ENCODE measurements around the gene MGLL. TPM values are rescaled to one million over a fixed set of nuclear protein-coding genes. Genes with fewer than 3 reads are reported as not detected.

Gene MGLL
- total RNA-seq, 1 donor from 2014 or later, result 10.3 TPM

DNA sequence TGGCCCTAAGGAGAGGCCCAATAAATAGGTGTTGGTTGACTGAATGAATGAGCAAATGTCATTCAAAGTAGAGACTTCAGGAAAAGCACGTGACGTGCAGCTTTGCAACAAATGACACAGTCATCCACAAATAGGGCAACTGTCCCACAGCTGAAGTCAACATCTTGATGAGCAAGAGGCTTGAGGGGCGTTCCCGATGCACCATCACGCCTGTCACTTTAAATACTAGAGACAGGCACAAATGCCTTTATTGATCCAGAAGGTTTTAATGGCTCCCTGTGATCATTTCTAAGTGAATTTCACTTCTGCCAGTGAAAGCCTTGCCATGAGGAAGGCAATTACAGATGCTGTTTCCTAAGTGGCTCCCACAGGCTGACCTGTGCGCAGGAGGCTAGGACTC lies 105.9 kb downstream of the MGLL start:
- peaks cover 63% of the 10 kb centered on the region for H3K4me1 Mint-ChIP-seq (ENCODE audit: low read depth, unreplicated experiment)

DNA sequence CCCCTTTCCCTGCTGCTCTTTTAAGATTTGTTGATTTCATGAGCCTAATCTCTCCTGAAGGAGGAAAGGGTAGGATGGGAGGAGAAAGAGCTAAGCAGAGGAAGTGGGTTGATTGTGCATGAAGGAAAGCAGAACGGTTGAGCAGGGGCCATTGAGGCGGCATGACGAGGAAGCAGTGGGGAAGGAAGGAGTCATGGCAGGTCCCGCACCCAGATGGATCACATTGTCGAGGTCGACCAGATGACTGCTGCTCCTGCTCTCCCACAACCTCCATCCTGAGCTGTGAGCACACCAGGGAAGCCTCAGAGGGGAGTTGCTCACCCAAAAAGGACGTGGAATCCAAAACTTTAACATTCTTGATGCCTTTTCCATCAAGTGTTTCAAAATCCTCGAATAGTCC lies 106.8 kb downstream of the MGLL start:
- peaks cover 64% of the 10 kb centered on the region for H3K4me1 Mint-ChIP-seq (ENCODE audit: low read depth, unreplicated experiment)
- peak overlapping the region; percentile 42 for H3K27ac Mint-ChIP-seq (ENCODE audit: unreplicated experiment)
- TF ChIP-seq, protein P1, sequence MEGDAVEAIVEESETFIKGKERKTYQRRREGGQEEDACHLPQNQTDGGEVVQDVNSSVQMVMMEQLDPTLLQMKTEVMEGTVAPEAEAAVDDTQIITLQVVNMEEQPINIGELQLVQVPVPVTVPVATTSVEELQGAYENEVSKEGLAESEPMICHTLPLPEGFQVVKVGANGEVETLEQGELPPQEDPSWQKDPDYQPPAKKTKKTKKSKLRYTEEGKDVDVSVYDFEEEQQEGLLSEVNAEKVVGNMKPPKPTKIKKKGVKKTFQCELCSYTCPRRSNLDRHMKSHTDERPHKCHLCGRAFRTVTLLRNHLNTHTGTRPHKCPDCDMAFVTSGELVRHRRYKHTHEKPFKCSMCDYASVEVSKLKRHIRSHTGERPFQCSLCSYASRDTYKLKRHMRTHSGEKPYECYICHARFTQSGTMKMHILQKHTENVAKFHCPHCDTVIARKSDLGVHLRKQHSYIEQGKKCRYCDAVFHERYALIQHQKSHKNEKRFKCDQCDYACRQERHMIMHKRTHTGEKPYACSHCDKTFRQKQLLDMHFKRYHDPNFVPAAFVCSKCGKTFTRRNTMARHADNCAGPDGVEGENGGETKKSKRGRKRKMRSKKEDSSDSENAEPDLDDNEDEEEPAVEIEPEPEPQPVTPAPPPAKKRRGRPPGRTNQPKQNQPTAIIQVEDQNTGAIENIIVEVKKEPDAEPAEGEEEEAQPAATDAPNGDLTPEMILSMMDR (IDR thresholded peaks at IDR 0.05; ENCODE audit: partially characterized antibody, unreplicated experiment), result no peak
- peak overlapping the region; percentile 54 for H3K4me3 Mint-ChIP-seq (ENCODE audit: unreplicated experiment)
- peaks cover 10% of the 10 kb centered on the region for H3K27me3 Mint-ChIP-seq (ENCODE audit: unreplicated experiment)
- DNase-seq, result peak; percentile 4
- no peaks in the 10 kb centered on the region for H3K36me3 Mint-ChIP-seq (ENCODE audit: unreplicated experiment)
- H3K9me3 Mint-ChIP-seq (ENCODE audit: unreplicated experiment), result peaks cover 18% of the 10 kb centered on the region

More for the DNA sequence above, 105.9 kb downstream of the MGLL start:
- TF ChIP-seq, protein P1 (IDR thresholded peaks at IDR 0.05; ENCODE audit: partially characterized antibody, unreplicated experiment), result no peak
- H3K27ac Mint-ChIP-seq (ENCODE audit: unreplicated experiment), result peak overlapping the region; percentile 93
- H3K4me3 Mint-ChIP-seq (ENCODE audit: unreplicated experiment), result peak overlapping the region; percentile 47
- H3K27me3 Mint-ChIP-seq (ENCODE audit: unreplicated experiment), result peaks cover 10% of the 10 kb centered on the region
- H3K36me3 Mint-ChIP-seq (ENCODE audit: unreplicated experiment), result no peaks in the 10 kb centered on the region
- H3K9me3 Mint-ChIP-seq (ENCODE audit: unreplicated experiment), result peaks cover 16% of the 10 kb centered on the region
- peak; percentile 47 for DNase-seq

DNA sequence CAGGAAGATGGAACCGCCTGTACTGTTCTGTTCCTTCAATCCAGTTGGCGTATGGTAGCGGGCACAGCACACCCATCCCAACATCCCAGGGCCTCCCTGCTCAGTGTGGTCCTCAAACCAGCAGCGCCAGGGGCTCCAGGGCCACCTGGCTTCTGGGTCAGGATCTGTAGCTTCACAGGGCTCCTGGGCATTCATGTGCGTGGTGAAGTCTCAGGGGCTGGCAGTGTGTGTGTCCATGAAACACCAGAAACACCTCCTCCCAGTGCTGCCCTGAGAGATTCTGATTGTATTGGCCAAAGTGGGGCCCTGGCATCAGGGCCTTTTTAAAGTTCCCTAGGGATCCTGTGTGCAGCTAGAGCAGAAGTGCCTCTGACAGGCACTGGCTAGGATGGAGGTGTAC lies 107.4 kb downstream of the MGLL start:
- DNase-seq, result peak; percentile 5
- peaks cover 18% of the 10 kb centered on the region for H3K9me3 Mint-ChIP-seq (ENCODE audit: unreplicated experiment)
- H3K36me3 Mint-ChIP-seq (ENCODE audit: unreplicated experiment), result no peaks in the 10 kb centered on the region
- H3K27me3 Mint-ChIP-seq (ENCODE audit: unreplicated experiment), result peaks cover 10% of the 10 kb centered on the region
- H3K4me1 Mint-ChIP-seq (ENCODE audit: low read depth, unreplicated experiment), result peaks cover 68% of the 10 kb centered on the region
- no peak overlapping the region for H3K27ac Mint-ChIP-seq (ENCODE audit: unreplicated experiment)
- peak overlapping the region; percentile 54 for H3K4me3 Mint-ChIP-seq (ENCODE audit: unreplicated experiment)
- TF ChIP-seq, protein P1 (IDR thresholded peaks at IDR 0.05; ENCODE audit: partially characterized antibody, unreplicated experiment), result no peak

DNA sequence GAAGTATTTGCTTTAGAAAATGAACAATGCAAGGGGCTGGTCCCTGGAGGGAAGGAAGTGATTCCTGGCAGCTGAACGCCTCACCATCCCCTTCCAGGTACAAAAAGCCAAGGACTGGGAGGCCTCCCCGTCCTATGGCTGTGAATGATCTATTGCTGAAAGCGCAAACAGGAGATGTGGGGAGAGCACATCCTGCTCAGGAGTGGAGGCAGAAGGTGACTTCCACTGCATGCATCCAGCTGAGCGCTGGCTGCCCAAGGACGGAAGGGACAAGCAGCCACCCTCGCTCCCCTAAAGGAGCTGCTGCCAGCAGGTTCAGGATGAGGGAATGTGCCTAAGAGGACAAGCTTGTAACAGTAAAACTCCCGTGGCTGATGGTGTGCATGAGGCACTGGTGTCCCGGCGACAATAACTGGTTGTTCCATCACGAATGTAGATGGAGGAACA lies 108.2 kb downstream of the MGLL start:
- Mint-ChIP-seq H3K27ac (ENCODE audit: unreplicated experiment) (peak overlapping the region; percentile 23), H3K27me3 (ENCODE audit: unreplicated experiment) (peaks cover 10% of the 10 kb centered on the region), H3K4me1 (ENCODE audit: low read depth, unreplicated experiment) (peaks cover 64% of the 10 kb centered on the region), H3K9me3 (ENCODE audit: unreplicated experiment) (peaks cover 18% of the 10 kb centered on the region), H3K4me3 (ENCODE audit: unreplicated experiment) (peak overlapping the region; percentile 28), H3K36me3 (ENCODE audit: unreplicated experiment) (no peaks in the 10 kb centered on the region)
- TF ChIP-seq, protein P1 (IDR thresholded peaks at IDR 0.05; ENCODE audit: partially characterized antibody, unreplicated experiment), result no peak
- DNase-seq, result peak; percentile 9

DNA sequence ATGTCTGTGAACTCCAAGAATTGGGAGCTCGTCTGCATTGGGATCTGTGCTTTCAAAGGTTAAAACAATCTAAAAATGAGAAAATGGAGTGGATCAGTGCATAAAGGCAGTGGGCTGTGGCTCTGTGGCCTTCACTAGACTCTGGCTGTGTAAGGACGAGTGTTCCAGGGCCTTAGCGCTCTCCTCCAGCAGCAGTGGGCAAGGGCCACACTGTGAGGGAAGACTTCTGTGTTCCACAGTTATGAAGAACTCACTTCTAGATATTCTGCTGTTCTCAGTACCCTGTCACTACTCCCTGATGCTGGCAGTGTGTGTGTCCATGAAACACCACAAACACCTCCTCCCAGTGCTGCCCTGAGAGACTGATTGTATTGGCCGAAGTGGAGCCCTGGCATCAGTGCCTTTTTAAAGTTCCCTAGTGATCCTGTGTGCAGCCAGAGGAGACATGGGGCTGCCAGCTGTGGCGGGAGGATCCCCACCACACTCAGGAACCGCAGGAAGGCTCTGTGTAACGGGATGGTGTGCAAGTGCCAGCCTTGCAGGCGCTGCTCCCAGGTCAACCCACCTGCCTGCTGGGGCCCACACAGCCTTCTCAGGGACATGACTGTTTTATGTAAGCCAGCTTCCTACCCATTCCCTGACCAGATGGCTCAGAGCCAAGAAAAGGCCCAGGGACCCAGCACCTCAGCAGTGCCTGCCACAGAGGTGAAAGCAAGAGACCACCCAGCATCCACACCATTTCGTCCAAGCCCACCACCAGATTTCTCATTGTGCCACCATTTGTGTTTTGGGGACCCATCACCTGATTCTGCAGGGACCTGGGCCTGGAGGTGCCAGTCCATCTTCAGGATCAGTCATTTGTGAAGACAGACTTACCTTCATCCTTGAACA lies 109.2 kb downstream of the MGLL start:
- TF ChIP-seq, protein P1 (IDR thresholded peaks at IDR 0.05; ENCODE audit: partially characterized antibody, unreplicated experiment), result no peak
- Mint-ChIP-seq H3K27ac (ENCODE audit: unreplicated experiment) (no peak overlapping the region), H3K4me3 (ENCODE audit: unreplicated experiment) (no peak overlapping the region), H3K36me3 (ENCODE audit: unreplicated experiment) (no peaks in the 10 kb centered on the region), H3K27me3 (ENCODE audit: unreplicated experiment) (peaks cover 8% of the 10 kb centered on the region), H3K9me3 (ENCODE audit: unreplicated experiment) (peaks cover 15% of the 10 kb centered on the region), H3K4me1 (ENCODE audit: low read depth, unreplicated experiment) (peaks cover 60% of the 10 kb centered on the region)
- DNase-seq, result peak; percentile 7

Data from glutamatergic neuron (in vitro differentiated cells).